GM19035 (cell line): ENCODE data around the gene KRTAP12-1.
"Not testable (repeated sequence)": the region's sequence is repeated elsewhere in the genome, so short reads cannot be mapped to it uniquely, and the experiment has no call there.

Source experiments
- ATAC-seq: cut with Tn5 transposase; IDR thresholded peaks from one replicate; pipeline ENCODE4 v1.9.1; 2021; ENCODE audit not compliant: unreplicated experiment

Gene KRTAP12-1

DNA sequence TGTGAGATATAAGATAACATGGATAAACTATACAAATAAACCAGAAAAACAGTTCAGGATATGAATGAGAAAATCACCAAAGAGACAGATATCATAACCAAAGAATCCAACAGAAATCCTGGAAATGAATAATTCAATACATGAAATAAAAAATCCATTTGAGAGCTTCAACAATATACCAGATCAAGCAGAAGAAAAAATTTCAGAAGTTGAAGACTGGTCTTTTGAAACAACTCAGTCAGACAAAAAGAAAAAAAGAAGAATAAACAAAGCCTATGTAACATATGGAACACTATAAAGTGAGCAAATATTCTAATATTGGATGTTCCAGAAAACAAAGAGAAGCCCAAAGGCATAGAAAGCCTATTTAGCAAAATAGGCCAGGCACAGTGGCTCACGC, 10.1 kb downstream of the KRTAP12-1 start:
- ATAC-seq = no peak

GRCh38 chr21:44670642-44671432, 11.1 kb downstream of the KRTAP12-1 start:
- ATAC-seq = no peak

DNA sequence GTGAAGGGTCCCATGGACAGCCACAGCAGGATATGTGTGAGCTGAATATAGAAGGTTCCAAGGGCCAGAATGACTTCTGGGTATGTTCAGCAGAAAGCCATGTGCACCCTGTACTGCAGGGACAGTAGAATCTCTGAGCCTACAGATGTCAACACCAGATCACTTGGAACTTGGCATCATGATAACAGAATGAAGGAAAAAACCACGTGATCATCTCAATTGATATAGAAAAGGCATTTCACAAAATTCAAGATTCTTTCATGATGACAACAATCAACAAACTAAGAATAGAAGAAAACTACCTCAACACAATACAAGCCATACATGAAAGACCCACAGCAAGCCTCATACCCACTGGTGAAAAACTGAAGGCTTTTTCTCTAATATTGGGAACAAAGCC, 14.4 kb downstream of the KRTAP12-1 start:
- no peak for ATAC-seq

DNA sequence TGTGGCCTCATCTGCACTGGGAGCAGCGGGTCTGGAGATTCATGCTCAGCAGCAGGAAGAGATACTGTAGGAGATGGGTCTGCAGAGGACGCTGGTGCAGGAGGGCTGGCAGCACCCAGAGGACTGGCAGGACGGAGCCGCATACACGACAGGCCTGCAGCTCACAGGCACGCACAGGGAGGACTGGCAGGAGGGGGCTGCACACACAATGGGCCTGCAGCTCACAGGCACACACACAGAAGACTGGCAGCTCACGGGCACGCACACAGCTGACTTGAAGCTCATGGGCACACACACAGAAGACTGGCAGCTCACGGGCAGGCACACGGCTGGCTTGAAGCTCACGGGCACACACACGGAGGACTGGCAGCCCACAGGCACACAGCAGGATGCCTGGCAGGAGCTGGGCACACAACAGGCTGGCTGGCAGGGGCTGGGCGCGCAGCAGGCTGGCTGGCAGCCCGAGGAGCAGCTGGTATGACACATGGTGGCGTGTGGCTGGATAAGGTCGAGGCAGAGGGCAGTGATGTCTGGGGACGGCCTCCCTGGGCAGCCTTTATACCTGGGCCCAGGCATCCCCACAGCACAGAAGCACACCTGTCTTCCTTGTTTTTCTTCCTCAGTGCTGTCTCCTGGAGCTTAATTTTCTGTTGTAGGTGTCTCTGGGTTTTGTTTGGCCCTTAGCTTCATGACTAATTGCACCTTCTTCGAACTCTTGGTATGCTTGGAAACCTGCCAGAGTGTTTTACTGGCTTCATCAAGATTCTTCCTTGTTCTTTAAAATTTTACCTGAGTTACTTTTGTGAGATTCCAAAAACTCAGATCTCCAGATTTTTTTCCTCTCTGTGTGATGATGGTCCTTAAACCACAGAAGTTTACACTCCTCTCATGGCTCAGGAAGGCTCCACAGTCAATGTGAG, 15.3 kb downstream of the KRTAP12-1 start, which contains the start of gene KRTAP12-2:
KRTAP12-2 (minus strand) TSS at position 527 of the 920 bp plus-strand sequence; CDS start at position 486, 41 bp downstream.
- ATAC-seq = no peak

GRCh38 chr21:44664691-44665090, 17.3 kb downstream of the KRTAP12-1 start:
- ATAC-seq = no peak

DNA sequence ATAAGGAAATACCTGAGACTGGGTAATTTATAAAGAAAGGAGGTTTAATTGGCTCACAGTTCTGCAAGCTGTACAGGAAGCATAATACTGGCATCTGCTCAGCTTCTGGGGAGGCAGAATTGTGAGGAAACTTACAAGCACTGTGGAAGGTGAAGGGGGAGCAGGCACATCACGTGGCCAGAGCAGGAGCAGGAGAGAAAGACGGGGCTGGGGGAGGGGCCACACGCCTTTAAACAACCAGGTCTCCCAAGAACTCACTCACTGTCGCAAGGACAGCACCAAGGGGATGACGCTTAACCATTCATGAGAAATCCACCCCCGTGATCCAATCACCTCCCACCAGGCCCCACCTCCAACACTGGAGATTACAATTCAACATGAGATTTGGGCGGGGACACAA, 20.4 kb downstream of the KRTAP12-1 start:
- not testable (repeated sequence) for ATAC-seq

GRCh38 chr21:44658913-44659595, 22.9 kb downstream of the KRTAP12-1 start:
- no peak for ATAC-seq

DNA sequence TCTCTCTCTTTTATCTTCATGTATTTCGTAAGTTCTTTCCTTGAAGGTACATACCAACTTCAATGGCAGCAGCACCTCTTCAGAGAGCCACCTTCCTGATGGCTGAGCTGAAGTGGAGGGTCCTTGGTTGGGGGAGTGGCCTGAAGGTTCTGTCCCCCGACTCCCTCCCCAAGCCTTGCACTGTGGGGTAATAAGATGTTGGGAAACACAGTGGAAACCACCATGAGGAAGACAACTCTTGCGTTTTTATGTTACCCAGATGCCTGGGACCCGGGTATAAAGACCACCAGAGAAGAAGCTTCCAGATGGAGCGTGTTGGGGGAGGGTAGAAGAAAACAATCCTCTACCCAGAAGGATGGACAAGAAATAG, 23.4 kb downstream of the KRTAP12-1 start:
- ATAC-seq = no peak

DNA sequence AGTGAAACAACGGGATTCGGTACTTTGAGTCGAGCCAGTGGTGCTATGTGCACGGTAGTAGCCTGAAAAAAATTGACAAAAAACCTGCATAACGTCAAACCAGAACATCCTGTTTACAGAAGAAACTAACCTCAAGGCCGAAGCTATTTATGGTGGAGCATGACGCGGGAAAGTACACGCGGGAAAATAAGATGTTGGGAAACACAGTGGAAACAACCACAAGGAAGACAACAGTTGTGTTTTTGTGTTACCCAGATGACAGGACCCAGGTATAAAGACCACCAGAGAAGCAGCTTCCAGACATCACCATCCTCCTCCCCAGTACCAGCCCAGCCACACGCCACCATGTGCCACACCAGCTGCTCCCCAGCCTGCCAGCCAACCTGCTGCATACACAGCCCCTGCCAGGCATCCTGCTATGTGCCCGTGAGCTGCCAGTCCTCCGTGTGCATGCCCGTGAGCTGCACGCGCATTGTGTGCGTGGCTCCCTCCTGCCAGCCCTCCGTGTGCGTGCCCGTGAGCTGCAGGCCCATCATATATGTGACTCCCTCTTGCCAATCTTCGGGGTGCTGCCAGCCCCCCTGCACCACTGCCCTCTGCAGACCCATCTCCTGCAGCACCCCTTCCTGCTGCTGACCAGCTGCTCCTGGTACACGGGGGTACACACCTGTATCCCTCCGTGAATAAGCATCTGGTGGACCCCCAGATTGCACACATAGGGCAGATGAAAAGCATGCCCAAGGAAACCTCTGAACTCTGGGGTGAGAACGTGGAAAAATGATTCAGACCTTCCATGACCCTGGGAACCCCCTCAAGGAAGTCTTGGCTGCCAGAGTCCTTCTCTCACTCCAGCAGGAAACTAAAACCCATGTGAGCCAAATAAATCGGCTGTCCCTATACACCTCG, 24.1 kb downstream of the KRTAP12-1 start, which contains the start of gene KRTAP12-3:
KRTAP12-3 (plus strand) TSS at position 298 of the 906 bp plus-strand sequence; CDS start at position 346, 48 bp downstream.
- no peak for ATAC-seq

- ATAC-seq = no peak
Measured at GRCh38 chr21:44656868-44657267, 25.1 kb downstream of the KRTAP12-1 start.

GRCh38 chr21:44654576-44655175, 27.3 kb downstream of the KRTAP12-1 start, which contains the start of gene KRTAP12-4:
Gene KRTAP12-4, minus strand, starts transcription at chr21:44654659. Its CDS starts 45 bp downstream, at chr21:44654614.
- ATAC-seq = no peak

- ATAC-seq = no peak
Measured at GRCh38 chr21:44653656-44654575, 28.0 kb downstream of the KRTAP12-1 start.

DNA sequence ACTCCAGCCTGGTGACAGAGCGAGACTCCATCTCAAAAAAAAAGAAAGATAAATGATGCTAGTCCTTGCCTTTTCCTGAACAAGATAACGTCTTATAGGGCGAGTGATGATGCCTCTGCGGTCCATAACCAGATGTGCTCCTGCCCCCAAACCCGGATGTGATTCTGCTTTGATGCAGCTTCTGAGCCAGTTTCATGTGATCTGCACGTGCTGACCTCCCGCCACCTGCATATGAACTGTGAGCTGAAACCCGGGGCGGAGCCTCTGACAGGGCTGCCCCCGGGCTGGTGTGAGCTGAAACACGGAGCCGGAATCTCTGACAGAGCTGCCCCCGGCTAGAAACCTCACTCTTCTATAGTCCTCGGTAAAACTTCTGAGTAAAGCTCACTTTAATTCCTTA, 28.8 kb downstream of the KRTAP12-1 start:
- ATAC-seq = no peak

DNA sequence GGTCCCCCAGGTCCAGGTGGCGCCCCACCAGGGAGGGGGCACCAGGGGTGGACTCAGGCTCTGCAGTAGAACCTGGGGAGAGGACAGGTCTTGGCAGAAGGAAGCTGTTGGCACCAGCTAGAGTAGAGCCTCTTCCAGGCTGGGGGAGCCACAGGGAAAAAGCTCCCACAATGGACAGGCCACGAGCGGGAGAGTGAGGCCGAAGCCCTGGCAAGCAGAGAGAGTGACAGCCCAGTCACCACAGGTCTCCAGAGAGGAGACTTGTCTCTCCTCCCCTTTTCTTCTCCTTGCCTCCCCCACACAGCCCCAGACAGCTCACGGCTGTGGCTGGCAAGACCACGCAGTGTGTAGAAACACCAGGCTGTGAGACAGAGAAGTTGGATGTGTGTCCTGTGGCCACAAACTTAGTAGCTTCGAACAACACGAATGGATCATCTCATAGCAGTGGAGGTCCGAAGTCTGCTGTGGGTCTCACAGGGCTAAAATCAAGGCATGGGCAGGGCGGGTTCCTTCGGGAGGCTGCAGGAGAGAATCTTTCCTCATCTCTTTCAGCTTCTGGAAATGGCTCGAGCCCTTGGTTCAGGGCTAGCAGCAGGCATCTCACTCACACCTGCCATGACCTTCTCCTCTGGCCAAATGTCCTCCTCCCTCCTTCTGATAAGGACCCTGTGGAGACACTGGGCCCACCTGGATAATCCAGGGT, 30.8 kb downstream of the KRTAP12-1 start:
- ATAC-seq = no peak

DNA sequence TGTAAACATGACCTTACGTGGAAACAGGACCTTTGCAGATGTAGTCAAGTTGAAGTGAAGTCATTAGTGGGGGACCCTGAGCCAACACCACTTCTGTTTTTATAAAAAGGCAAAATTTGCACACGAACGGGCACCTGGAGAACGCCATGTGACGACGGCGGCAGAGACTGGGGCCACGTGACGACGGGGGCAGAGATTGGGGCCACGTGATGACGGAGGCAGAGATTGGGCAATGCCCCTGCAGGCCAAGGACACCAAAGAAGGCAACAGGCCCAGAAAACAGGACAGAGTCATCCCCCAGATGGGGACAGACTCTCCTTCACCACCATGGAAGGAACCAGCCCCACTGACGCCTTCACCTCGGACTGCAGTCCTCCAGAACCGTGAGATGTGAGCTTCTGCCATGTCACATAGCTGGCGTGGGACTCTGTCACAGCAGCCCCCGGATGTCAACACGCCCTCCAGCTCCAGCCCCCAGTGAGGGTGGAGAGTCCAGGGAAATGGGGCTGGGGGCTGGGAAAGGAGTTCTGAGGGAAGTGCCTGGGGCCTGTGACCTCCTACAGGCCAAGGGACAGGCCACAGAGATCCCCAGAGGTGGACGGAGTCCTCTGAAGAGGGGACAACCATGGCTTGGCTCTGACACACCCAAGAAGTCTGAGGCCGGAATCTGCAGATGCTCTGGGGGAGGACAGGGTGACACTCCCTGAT, 31.5 kb downstream of the KRTAP12-1 start:
- no peak for ATAC-seq

DNA sequence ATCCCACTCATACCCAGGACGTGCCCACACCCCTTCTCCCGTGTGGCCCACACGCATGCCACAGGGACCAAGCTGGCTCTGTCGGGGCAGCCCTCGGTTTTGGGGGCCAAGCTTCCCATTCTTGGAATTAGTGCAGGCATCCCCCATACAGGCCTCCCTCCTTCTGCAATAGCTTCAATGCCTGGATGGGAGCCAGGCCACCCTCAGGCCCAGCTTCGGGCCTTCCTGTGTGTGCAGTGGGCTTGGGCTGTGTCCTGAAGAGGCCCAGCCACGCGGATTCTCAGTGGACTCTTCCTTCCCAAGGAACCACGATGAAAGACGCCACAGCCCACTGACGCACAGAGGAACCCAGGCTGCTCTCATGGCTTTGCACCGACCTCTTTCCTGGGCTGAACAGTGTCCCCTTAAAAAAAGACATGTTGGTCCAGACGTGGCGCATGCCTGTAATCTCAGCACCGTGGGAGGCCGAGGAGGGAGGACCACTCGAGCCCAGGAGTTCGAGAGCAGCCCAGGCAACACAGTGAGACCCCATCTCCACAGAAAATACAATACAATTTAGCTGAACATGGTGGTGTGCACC, 32.4 kb downstream of the KRTAP12-1 start:
- no peak for ATAC-seq
